A549 (cell line): ENCODE measurements around the gene SDHAF2.

ENCODE experiments used
- BHLHE40 ChIP-seq: IDR thresholded peaks from 2 replicates; pipeline ENCODE4 v1.6.1; 2012; ENCODE audit warnings: low read depth, low read length, inconsistent platforms
- CHD2 ChIP-seq: fragments of 150-350 bp; IDR thresholded peaks from 2 replicates; pipeline ENCODE4 v1.6.1; 2014; ENCODE audit warnings: low read length; ENCODE audit not compliant: partially characterized antibody
- EP300 ChIP-seq, 2 experiments: fragments of >200 bp; sonication (Bioruptor Twin); formaldehyde crosslinking; IDR thresholded peaks; 2 replicates in 1 of 2; 3 replicates in 1 of 2; pipeline ENCODE4 v1.6.1; 2016 to 2017
- HDAC2 ChIP-seq: fragments of 200-600 bp; sonication (generic); IDR thresholded peaks from 2 replicates; pipeline ENCODE4 v1.6.1; 2016
- JUNB ChIP-seq: fragments of >200 bp; sonication (Bioruptor Twin); formaldehyde crosslinking; IDR thresholded peaks from 2 replicates; pipeline ENCODE4 v1.6.1; 2016
- MYC ChIP-seq: IDR thresholded peaks from 2 replicates; pipeline ENCODE4 v1.6.1; 2012; ENCODE audit warnings: mild to moderate bottlenecking, inconsistent platforms, low read length, improper control_type of control experiment, borderline replicate concordance
- NR3C1 ChIP-seq: fragments of >200 bp; sonication (Bioruptor Twin); formaldehyde crosslinking; IDR thresholded peaks from 3 replicates; pipeline ENCODE4 v1.6.1; 2017
- POLR2A ChIP-seq: IDR thresholded peaks from 2 replicates; pipeline ENCODE4 v1.6.1; 2012; ENCODE audit warnings: mild to moderate bottlenecking, low read length
- RAD21 ChIP-seq, 2 experiments: fragments of >200 bp in 1 of 2; sonication (Bioruptor Twin) in 1 of 2; formaldehyde crosslinking in 1 of 2; IDR thresholded peaks in 1 of 2; conservative IDR thresholded peaks in 1 of 2; 2 replicates in 1 of 2; 3 replicates in 1 of 2; pipeline ENCODE4 v1.6.1; 2012 to 2018; ENCODE audit warnings: inconsistent platforms in 1 of 2
- TF ChIP-seq, protein P1 (sequence below): fragments of >200 bp; sonication (Bioruptor Twin); formaldehyde crosslinking; IDR thresholded peaks from 3 replicates; pipeline ENCODE4 v1.5.1; 2016
- TF ChIP-seq, protein P2 (sequence below): fragments of 450-650 bp; IDR thresholded peaks from 2 replicates; pipeline ENCODE4 v1.6.1; 2014; ENCODE audit warnings: antibody characterized with exemption

DNA sequence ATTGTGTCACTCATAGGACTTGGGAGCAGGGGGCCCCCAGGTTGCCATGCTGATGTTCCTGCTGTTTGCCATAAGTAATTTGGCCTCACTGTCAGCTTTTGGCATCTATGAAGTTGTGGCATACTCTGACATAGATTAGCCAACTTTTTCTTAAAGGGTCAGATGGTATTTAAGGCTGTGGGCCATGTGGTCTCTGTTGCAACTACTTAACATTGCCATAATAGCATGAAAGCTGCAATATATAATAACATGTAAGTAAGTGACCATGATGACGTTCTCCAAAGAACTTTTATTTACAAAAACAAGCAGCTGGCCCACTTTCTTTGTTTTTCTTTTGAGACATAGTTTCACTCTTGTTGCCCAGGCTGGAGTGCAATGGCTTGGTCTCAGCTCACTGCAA lies 39.8 kb upstream of the SDHAF2 start:
- TF ChIP-seq, protein P1, sequence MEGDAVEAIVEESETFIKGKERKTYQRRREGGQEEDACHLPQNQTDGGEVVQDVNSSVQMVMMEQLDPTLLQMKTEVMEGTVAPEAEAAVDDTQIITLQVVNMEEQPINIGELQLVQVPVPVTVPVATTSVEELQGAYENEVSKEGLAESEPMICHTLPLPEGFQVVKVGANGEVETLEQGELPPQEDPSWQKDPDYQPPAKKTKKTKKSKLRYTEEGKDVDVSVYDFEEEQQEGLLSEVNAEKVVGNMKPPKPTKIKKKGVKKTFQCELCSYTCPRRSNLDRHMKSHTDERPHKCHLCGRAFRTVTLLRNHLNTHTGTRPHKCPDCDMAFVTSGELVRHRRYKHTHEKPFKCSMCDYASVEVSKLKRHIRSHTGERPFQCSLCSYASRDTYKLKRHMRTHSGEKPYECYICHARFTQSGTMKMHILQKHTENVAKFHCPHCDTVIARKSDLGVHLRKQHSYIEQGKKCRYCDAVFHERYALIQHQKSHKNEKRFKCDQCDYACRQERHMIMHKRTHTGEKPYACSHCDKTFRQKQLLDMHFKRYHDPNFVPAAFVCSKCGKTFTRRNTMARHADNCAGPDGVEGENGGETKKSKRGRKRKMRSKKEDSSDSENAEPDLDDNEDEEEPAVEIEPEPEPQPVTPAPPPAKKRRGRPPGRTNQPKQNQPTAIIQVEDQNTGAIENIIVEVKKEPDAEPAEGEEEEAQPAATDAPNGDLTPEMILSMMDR: no peak
- TF ChIP-seq POLR2A: no peak
- no peak for TF ChIP-seq HDAC2
- no peak for TF ChIP-seq RAD21 (conservative IDR thresholded peaks at IDR 0.05 in 1 of 2, IDR thresholded peaks at IDR 0.05 in 1 of 2)
- no peak for TF ChIP-seq EP300 (IDR thresholded peaks at IDR 0.05)
- TF ChIP-seq, protein P2, sequence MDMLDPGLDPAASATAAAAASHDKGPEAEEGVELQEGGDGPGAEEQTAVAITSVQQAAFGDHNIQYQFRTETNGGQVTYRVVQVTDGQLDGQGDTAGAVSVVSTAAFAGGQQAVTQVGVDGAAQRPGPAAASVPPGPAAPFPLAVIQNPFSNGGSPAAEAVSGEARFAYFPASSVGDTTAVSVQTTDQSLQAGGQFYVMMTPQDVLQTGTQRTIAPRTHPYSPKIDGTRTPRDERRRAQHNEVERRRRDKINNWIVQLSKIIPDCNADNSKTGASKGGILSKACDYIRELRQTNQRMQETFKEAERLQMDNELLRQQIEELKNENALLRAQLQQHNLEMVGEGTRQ: no peak
- TF ChIP-seq NR3C1: no peak
- TF ChIP-seq MYC: no peak
- no peak for TF ChIP-seq BHLHE40
- TF ChIP-seq JUNB: no peak
- TF ChIP-seq CHD2: no peak
